GM21825 (cell line): ENCODE measurements around the gene LSM4.

ENCODE experiments used
- ATAC-seq: cut with Tn5 transposase; IDR thresholded peaks from one replicate; pipeline ENCODE4 v1.9.1; 2021; ENCODE audit warnings: mild to moderate bottlenecking, moderate library complexity; ENCODE audit not compliant: unreplicated experiment

LSM4 gene

DNA sequence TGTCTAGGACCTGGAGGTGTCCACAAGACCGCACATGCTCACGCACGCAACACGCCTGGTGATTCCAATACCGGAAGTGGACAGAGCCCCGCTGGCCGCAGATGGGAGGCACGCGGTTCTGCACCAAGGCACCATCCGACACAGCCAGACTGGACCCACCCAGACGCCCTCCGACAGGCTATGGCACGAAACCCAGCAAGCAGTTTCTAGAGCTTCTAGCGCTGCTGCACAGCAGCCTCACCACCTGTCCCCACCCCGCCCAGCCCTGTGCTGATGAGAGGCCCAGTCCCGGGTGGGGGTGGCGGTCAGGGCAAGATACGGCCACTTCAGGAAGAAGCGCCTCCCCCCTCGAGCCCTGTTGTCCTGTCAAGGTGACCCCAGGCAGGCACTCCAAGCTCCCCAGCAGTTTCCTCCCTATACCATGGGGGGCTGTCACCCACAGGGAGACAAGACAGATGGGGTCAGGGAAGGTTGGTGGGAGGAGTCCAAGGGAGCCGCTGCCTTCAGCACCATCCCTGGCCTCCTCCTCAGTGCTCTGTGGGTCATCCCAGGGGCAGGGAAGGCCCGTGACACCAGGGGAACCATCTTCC lies 11.3 kb downstream of the LSM4 start:
- no peak for ATAC-seq

DNA sequence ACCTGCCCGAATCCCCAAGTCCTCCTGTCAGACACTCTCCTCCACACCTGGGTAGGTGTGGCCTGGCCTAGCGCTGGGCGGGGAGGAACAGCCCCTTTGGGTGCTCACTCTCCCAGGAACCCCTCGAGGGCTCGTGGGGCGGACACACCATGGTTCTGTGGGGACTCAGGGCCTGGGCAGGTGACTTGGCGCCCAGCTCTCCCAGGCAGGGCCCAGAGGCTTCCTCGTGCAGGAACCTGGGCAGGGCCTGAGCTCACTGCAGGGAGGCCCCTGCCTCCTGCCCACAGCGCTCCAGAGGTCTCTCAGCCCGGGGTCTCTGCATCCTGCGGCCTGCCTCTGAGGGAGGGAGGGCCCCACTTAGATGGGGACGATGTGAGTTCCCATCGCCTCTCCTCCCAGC lies 11.9 kb downstream of the LSM4 start:
- ATAC-seq = no peak

DNA sequence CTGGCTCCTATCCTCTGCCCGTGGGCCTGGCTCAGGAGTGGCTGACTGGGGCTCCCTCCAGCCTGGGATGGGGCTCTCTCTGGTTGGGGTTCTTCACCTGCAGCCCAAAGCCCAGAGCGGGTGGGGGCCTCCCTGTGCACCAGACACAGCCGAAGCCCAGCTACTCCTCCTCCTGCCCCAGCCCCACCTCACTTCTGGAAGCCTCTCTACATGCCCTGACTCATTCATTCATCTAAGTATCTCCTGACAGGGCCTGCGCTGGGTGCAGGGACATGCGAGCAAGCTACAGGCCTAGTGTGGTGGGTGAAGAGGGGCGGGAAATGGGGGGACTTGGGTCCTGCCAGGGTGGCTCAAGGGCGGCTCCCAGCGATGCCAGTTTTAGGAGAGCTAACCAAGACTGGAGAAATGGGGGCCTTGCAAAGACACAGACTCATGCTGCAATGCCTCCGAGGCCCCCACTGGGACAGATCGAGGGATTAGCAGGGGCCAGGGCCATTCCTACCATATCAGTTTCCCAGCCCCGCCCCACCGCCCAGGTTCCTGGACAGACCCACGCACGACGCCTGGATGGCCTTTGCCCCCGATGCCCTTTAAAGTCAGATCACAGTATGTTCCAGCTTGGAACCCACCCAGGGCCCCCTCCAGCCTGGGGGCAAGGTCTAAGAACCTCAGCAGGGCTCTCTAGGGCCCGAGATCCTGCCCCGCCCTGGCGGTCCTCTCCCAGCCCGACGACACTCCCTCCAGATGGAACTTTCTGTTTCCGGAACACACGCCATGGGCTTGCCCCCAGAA lies 12.6 kb downstream of the LSM4 start:
- ATAC-seq = no peak

DNA sequence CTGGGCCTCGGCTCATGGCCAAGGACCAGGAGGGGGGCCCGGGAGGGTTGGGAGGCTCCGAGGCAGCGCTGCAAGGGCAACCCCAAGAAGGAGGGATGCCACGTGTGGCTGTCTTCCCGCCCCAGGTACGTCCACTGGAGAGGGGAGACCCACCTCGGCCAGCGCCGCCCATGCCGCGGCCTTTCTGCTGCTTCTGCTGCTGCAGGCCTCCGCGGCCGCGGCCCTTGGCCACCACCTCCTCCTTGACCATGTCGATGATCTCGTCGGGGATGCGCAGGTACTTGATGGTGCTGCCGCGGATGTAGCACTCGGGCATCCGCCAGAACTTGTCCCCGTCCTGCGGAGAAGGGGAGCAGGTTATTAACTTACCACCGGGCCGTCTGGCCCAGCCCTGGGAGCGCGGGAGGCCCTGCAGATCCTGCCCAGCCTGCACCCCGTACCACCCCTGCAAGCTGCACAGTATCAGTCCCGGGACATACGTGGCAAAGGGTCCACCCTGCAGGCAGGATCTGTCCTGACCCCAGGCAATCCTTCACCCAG lies 13.3 kb downstream of the LSM4 start:
- no peak for ATAC-seq

DNA sequence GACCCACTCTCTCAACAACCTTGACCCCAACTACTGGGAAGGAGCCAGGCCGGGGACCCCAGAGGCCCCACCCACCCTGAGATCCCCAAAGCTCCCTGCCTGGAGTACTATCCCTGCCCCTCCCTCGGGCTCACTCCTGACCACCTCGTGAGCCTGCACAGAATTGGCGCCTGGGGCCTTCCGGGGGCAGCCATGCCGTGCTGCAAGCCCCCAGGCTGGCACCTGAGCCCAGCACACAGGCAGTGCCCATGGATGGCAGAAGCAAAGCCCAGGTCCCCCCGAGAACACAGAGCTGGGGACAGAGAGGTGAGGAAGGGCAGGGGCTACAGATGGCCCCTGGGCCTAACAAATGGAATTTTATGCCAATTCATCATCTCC lies 13.9 kb downstream of the LSM4 start:
- no peak for ATAC-seq

DNA sequence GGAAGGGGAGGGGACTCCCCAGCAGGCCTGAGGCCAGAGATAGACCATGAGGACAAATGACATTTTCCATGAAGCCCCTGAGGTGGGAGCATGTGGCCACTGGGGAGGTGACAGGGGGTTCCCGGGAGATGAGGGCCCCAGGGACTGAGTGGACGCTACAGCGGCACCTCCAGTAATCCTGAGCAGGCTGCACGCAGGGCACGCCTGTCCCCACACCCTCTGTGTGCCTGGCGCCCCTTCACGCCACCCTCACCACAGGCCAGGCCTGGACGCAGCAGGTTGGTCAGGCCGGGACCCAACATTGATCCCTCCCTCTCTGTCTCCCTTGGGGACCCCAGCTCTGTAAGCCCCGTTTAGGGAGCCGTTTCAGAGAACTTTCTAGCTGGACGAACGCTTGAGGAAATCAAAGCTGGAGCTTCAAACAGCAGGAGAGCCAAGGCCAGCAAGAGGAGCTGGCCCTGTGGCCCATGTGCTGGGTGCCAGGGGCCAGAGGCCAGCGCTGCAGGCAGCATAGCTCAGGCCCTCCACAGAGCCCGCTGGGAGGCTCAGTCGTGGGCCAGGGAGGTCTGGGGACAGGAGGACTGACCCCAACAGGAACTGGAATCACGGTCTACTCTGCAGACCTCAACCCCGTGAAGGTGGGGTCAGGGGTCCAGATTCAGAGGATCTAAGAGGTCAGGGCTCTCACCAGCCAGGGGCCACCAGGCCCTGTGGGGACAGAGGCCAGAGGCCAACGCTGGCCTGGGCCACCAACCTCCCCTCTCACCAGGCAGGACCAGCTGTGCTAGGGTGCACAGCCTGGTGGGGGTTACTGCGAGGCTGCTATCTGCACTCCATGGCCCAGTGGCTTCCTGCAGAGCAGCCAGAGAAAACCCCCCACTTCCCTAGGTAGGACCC lies 14.6 kb downstream of the LSM4 start:
- ATAC-seq = no peak

DNA sequence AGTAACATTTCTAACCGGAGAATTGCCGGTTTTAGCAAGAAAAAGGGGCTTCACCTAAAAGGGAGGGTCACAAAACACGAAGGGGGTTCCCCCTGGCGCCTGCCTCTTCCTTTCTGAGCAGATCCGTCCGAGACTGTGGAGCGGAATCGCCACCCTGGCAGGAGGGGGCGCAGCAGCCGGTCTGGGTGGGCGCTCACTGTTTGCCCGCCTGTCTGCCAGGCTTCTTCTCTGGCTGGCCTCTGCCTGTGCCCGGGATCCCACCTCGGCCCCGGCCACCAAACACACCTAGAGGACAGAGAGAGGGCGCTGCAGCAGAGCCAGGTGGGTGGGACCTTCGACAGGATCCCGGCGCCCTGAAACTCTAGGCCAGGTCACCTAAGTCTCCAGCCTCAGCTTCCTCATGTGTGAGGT lies 15.6 kb downstream of the LSM4 start:
- ATAC-seq = no peak

DNA sequence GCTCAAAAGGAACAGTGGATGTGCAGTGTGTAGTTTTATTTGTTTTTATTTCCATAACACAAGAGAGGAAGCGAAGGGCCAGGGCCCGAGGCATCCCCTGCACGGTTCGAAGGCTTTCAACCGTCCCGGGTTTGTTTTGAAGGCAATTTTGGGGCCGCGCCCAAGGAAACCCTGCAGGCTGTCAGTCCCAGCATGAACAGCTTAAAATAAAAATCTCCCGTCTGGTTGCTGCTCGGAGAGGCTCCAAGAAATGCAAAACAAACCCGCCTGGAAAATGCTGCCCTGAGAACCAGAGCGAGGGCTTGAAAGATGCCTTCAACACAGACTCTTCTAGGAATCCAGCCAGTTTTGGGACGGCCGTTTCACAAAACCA lies 16.0 kb downstream of the LSM4 start:
- no peak for ATAC-seq

DNA sequence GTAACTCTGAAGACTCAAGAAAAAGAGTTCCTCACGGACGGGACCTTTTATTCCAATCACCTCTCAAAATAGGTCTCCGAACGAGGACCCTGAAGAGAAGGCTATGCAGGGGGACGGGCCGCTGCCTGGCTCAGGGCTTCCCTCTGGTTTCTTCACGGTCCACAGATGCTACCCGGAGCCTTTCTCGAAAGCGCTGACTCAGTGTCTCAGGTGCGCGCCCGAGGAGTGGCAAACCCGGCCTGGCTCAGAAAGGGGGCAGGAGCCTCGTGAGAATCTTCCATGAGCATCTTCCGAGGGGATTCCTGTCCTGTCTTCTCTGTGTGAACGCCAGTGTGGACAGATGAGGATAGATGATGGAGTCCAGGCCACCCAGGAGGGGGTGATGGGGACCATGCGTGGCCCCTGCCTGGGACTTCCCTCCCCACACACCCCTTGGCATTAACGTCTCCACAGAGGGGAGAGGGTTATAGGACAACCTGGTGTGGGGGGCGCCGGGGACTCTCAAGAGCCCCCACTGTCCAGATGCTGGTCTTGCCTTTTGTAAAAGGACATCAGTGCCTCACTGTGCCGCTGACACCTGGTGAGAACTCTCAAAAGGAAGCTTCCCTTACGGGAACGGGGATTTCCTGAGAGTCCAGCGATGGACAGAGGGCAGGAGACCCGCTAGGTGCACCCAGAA lies 16.5 kb downstream of the LSM4 start:
- no peak for ATAC-seq

DNA sequence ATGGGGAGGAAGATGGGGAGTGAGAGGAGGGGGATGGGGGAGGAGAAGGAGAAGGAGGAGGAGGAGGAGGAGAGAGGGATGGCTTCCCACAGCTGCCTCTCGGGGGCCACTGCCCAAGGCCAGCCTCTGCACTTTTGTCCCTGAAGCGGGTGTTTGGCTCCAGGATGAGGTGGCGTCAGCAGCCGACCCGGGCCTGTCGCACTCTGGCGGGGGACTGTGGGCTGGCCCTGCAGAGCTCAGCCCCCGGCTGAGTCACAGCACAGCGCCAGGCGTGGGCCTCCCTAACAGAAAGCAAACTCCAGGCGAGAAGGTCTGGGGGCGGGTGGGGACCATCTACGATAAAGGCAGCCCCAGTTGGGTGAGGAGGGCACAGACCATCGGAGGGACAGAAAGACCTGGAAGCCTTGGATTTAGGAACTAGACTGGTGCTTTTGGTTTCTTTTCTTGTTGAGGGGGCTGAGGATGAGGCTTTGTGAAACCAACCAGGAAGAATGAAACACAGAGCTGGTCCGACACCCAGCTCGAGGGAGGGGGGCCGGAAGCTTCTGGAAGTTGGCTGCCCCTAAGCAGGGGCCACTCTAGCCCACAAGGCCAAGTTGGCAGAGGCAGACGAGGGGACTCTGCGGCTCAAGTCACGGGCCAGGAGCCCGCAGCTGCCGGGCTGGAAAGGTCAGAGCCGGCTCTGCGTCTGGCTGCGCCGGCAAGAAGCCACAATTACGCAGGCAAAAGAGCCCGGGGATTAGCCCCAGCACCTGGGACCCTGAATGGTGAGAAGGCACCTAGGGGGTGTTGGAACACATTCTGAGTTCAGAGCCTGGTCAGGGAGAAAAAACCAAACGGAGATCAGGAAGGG lies 18.2 kb downstream of the LSM4 start:
- peak; percentile 39 for ATAC-seq

DNA sequence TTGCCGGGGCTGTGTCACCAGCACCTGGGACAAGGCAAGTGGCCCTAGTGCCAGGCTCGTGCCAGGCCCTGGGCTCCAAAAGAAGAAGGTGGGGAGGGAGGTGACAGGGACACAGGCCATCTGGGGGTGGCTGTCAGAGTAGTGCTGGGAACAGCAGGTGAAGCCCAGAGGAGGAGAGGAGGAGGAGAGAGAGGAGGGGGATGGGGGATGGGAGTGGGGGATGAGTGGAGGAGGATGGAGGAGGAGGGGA lies 18.7 kb downstream of the LSM4 start:
- ATAC-seq = no peak

DNA sequence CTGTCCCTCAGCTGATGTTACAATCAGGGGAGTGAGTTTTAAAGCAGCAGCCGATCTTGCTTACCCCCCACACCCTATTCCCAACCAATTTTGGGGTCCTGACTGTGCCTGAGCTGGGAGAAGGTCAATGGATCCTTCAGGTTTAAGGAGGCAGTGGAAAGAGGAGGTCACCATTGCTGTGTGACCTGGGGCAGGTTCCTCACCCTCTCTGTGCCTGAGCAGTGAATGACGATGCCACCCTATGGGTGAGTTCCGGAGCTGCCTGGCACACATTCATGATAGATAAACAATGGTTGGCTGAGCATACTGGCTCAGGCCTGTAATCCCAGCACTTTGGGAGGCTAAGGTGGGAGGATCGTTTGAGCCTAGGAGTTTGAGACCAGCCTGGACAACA lies 21.2 kb downstream of the LSM4 start:
- no peak for ATAC-seq

DNA sequence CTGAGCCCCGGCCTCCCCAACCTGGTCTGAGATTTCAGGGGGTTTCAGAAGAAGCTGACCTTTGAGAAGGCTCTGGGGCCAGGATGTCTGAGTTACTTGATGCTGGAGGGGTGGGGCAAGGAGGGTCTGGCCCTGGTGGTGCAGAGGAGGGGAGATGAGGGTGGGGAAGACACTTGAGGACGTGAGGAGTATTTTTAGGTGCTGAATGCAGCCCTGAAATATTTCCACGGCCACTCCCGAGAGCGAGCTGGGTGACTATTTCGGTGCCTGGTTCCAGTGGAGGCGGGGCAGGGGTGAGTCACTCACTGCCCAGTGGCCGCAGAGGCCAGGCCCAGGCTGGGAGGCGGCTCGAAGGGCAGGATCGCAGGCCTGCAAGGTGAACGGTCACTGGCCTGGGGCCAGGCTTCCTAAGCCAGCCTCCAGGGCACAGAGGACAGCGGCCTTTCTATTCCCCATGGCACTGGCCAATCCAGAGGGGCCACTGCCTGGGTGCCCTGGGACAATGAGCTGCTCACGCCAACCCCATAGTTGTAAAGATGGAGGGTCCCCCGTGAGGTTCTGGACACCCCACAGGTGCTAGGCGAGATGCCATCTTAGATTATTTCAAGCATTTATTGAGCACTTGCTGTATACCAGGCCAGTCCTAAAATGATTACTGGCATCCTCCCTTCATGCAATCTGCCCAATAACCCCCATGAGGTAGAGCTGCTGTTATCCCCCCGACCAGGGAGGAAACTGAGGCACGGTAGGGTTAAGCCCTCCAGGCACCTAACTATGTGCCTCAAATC lies 21.8 kb downstream of the LSM4 start:
- no peak for ATAC-seq

DNA sequence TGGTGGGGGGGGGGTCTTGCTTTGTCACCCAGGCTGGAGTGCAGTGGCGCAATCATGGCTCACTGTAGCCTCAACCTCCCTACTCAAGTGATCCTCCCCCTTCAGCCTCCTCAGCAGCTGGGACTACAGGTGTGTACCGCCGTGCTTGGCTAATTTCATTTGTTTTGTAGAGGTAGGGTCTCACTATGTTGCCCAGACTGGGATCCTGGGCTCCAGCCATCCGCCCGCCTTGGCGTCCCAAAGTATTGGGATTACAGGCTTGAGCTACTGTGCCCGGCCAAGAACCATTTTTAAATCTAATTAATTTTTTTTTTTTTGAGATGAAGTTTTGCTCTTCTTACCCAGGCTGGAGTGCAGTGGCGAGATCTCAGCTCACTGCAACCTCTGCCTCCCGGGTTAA lies 23.2 kb downstream of the LSM4 start:
- ATAC-seq = no peak

DNA sequence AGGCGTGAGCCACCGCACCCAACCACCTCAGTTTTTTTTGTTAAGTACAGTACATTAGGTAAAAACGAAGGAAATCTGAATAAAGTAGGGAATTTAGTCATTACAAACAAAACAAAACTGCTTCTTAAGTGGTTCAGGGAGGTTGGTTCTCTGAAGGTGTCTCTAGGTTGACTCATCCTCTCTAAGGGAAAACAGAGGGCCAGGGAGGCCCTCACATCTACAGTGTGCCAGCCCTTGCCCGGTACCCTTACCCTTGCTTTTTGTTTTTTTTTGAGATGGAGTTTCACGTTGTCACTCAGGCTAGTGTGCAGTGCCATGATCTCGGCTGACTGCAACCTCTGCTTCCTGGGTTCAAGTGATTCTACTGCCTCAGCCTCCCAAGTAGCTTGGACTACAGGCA lies 24.3 kb downstream of the LSM4 start:
- no peak for ATAC-seq

DNA sequence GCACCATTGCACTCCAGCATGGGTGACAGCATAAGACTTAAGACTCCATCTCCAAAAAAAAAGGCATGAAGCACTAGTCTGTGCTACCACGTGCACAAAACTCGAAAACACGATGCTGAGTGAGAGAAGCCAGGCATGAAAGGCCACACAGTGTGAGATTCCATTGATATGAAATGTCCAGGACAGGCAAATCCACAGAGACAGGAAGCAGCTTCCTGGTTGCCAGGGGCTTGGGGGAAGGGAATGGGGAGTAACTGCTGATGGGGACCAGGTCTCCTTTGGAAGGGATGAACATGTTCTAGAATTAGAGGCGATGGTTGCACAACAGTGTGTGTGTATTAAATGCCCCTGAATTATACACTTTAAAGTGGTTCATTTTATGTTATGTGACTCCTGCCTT lies 25.6 kb downstream of the LSM4 start:
- ATAC-seq = no peak

DNA sequence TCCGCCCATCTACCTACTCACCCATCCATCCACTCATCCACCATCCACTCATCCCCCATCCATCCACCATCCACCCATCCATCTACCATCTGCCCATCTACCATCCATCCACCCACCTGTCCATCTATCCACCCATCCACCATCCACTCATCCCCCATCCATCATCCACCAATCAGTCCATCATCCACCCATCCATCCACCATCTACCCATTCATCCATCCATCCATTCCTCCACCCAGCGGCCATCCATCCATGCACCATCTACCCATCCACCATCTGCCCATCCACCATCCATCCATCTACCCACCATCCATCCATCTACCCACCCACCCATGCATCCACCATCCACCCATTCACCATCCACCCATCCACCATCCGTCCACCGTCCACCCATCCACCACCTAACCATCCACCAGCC lies 27.8 kb downstream of the LSM4 start:
- no peak for ATAC-seq

DNA sequence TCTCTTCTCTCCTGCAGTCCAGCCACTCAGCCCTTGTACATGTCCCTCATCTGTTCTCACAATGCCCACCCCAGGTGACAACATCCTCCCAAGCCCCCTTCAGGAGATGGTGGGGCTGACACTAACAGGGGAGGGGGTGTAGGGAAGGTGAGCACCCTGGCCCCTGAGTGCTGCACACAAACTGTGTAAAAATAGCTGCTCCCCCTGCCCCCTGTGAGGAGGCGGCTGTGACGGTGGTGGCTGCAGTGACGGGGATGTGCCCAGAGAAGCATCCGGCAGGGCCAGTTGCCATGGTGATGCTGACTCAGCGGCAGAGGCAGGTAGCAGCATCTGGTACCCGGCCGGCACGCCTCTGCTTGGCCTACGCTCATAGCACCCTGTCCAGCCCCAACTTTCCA lies 28.4 kb downstream of the LSM4 start:
- no peak for ATAC-seq

DNA sequence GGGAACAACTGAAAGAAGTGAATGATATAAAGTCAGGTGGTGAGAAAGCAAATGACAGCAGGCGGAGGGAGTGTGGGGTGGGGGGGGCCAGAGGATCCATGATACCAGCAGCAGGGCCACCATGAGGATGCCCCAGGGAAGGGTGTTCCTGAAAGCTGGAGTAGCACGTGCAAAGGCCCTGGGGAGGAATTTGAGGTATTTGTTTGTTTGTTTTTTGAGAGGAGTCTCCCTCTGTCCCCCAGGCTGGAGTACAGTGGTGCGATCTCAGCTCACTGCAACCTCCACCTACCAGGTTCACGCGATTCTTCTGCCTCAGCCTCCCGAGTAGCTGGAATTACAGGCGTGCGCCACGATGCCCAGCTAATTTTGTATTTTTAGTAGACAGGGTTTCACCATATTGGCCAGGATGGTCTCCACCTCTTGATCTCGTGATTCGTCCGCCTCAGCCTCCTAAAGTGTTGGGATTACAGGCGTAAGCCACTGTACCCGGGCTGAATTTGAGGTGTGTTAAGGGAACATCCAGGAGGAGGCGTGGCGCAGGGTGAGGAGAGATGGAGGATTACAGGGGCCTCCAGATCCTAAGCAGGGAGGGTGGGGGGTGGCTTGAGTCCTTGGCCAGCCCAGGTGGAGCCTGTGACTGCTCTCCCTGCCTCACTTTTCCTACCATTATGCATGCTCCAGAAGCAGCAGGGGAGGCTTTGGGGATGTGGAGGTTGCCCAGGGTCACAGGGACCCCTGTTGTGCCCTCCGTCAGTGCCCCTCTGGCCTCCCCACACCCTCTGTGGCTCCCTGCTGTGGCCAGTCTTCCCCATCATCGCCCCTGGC lies 29.0 kb downstream of the LSM4 start:
- ATAC-seq = no peak
